Brain microvascular endothelial cell (primary cell): Measurements from ENCODE around the gene FNDC1.

ENCODE experiments used
- DNase-seq: peaks from one replicate; pipeline ENCODE4 v3.0.0-alpha.2; 2020
- H3K27ac ChIP-seq: fragments of 250-450 bp; sonication (Bioruptor Pico); 2 replicates; pipeline ENCODE4 v1.5.1; 2020; ENCODE audit warnings: mild to moderate bottlenecking, moderate library complexity
- H3K27me3 ChIP-seq: fragments of 250-450 bp; sonication (Bioruptor Pico); replicated peaks from 2 replicates; pipeline ENCODE4 v1.5.1; 2020; ENCODE audit warnings: mild to moderate bottlenecking
- H3K36me3 ChIP-seq: fragments of 250-450 bp; sonication (Bioruptor Pico); replicated peaks from 2 replicates; pipeline ENCODE4 v1.5.1; 2020; ENCODE audit warnings: mild to moderate bottlenecking
- H3K4me3 ChIP-seq: 2 replicates; pipeline ENCODE4 v1.5.1; 2011; ENCODE audit warnings: low read depth, mild to moderate bottlenecking, control low read depth, low read length, moderate library complexity
- in situ Hi-C: cut with HindIII; loops from 2 replicates; pipeline ENCODE4 v1.10.0; 2017; ENCODE audit warnings: low sequenced_read_pairs, low pct_ligation_motif_present
- TF ChIP-seq, protein P1 (sequence below): IDR thresholded peaks from 2 replicates; pipeline ENCODE4 v1.5.1; 2011; ENCODE audit warnings: low read depth, mild to moderate bottlenecking, moderate library complexity, low read length, control low read depth, inconsistent platforms; ENCODE audit errors: missing control alignments

The FNDC1 gene

DNA sequence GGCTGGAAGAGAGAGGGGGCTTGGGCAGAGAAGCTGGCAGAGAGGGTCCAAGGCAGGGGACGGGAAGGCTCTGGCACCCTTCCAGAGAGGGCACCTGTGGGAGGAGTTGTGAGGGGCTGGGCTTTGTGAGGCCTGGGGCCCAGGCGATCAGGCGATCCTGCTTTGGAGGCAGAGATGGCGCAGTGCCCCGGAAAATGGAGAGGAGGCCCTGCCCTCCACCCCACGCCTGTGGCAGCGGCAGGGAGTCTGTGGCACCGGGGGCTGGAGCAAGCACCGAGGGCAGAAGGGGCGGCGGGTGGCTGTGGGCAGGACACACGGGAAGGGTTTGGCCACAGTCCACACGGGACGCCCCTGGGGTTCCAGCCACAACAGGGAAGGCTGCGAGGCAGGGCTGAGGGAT, 36.5 kb upstream of the FNDC1 start:
- DNase-seq = no peak
- Histone ChIP-seq H3K27me3 (no peaks in the 10 kb centered on the region), H3K36me3 (no peaks in the 10 kb centered on the region), H3K4me3 (no peak overlapping the region), H3K27ac (no peak overlapping the region)
- in situ Hi-C loops = no loop called here
- TF ChIP-seq, protein P1, sequence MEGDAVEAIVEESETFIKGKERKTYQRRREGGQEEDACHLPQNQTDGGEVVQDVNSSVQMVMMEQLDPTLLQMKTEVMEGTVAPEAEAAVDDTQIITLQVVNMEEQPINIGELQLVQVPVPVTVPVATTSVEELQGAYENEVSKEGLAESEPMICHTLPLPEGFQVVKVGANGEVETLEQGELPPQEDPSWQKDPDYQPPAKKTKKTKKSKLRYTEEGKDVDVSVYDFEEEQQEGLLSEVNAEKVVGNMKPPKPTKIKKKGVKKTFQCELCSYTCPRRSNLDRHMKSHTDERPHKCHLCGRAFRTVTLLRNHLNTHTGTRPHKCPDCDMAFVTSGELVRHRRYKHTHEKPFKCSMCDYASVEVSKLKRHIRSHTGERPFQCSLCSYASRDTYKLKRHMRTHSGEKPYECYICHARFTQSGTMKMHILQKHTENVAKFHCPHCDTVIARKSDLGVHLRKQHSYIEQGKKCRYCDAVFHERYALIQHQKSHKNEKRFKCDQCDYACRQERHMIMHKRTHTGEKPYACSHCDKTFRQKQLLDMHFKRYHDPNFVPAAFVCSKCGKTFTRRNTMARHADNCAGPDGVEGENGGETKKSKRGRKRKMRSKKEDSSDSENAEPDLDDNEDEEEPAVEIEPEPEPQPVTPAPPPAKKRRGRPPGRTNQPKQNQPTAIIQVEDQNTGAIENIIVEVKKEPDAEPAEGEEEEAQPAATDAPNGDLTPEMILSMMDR = no peak

DNA sequence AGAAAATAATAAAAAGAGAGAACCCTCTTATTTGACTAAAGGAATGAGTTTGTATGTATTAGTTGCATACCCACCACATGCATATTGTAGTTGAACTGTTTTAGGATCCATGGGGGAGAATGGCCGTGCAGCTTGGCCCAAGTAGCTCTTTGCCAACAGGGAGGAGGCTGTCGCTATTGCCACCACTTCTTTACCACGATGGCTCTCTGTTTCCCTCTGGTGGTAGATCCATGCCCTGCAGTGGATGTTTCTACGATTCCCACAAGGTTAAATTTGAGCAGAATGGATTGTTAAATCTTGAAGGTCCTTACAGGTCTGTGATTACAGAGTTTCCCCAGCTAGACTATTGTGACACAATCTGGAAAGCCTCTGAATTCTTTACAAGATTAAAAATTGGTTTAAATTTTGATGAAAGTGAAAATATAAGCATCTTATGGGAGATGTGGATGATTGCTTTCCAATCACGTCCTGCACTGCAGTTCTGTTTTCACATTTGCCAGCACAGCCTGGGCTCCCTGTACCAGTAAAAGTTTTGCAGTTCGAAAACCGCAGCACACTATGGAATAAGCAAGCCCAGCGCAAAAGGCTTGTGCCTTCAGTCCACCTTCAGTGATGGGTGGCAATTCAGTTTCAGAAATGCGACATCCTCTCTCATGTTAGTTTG, 34.4 kb upstream of the FNDC1 start:
- DNase-seq = peak; percentile 53
- Histone ChIP-seq H3K27me3 (peaks cover 8% of the 10 kb centered on the region), H3K36me3 (no peaks in the 10 kb centered on the region), H3K4me3 (no peak overlapping the region), H3K27ac (no peak overlapping the region)
- in situ Hi-C loops = no loop called here
- TF ChIP-seq, protein P1 = peak; percentile 97

DNA sequence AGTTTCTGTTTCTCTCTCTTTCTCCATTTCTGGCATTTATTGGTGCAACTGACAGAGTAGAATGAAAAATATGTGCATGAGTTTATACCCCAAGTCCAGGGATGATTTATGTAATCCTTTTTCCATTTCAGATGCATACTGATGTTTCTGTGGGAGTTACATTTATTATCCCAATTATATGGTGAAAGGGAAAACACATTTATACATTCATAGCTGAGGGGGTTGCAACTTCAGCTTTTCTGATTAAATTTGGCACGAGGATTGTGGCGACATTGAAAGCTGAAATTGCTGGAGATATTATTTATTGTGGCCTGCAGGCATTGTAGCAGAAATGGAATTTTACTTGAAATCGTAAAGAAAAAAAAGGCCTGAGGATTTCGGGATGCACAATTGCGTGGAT, 31.5 kb upstream of the FNDC1 start:
- Histone ChIP-seq H3K27me3 (peaks cover 8% of the 10 kb centered on the region), H3K4me3 (no peak overlapping the region), H3K27ac (no peak overlapping the region), H3K36me3 (no peaks in the 10 kb centered on the region)
- DNase-seq = no peak
- in situ Hi-C loops = no loop called here
- TF ChIP-seq, protein P1 = no peak

DNA sequence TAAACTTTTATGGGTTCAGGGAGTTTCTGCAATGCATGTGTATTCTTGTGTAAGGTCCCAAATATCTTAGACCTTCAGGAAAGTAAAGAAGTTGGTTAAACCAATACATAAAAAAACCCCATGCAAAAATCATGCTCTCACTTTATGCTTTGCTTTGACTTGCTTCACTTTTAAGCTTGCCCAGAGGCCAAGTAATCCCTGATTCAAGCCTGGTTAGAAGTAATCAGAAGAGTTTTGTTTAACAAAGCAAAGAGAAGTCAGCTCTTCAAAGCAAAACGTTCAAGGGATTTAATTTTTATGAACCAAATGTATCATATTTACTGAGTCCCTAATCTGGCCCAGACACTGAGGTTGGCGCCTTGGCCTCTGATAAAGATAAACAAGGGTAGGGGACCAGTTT, 26.7 kb upstream of the FNDC1 start:
- Histone ChIP-seq H3K27ac (no peak overlapping the region), H3K4me3 (no peak overlapping the region), H3K27me3 (peaks cover 8% of the 10 kb centered on the region), H3K36me3 (no peaks in the 10 kb centered on the region)
- DNase-seq = no peak
- in situ Hi-C loops = no loop called here
- TF ChIP-seq, protein P1 = no peak

DNA sequence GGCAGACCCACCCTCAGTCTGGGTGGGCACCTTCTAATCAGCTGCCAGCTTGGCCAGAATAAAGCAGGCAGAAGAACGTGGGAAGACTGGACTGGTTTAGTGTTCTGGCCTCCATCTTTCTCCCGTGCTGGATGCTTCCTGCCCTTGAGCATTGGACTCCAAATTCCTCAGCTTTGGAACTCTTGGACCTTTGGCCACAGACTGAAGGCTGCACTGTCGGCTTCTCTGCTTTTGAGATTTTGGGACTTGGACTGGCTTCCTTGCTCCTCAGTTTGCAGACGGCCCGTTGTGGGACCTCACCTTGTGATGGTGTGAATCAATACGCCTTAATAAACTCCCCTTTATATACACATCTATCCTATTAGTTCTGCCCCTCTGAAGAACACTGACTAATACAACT, 20.6 kb upstream of the FNDC1 start:
- H3K27me3 ChIP-seq = no peaks in the 10 kb centered on the region
- TF ChIP-seq, protein P1 = no peak
- H3K36me3 ChIP-seq = no peaks in the 10 kb centered on the region
- in situ Hi-C loops = no loop called here
- H3K27ac ChIP-seq = no peak overlapping the region
- DNase-seq = no peak
- no peak overlapping the region for H3K4me3 ChIP-seq

DNA sequence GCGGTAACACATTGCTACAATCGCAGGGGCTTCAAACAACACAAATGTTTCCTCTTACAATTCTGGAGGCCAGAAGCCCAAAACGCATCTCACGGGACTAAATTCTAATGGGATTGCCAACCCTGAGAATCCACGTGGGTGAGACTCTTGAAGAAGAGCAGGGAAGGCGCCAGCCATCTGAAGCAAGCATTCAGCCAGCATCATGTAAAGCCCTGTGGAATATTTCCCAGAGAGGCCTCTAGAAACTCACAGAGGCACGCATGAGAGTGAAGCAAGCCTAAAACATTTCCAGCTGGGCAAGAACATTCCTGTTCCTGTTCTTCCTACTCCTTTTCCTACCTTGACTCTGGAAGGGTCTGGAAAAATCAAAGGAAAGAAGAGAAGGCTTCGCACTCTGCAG, 19.6 kb upstream of the FNDC1 start:
- Histone ChIP-seq H3K4me3 (no peak overlapping the region), H3K36me3 (no peaks in the 10 kb centered on the region), H3K27ac (no peak overlapping the region), H3K27me3 (no peaks in the 10 kb centered on the region)
- in situ Hi-C loops = loop anchor here (25.0 kb wide), 1 partner anchor 488 kb away; no protein-coding TSS in a partner anchor
- TF ChIP-seq, protein P1 = no peak
- DNase-seq = no peak
